GM23338 (cell line): ENCODE results near the gene CDKL1. TPM values are rescaled to one million over a fixed set of nuclear protein-coding genes. Genes with fewer than 3 reads are reported as not detected.

ENCODE experiments used
- ATAC-seq: fragments of 200-7000 bp; cut with Tn5 transposase; 3 replicates; pipeline ENCODE4 v1.9.1; 2020
- DNase-seq: peaks from one replicate; pipeline ENCODE4 v3.0.0-alpha.2; 2015; ENCODE audit warnings: low spot score
- H2AFZ ChIP-seq: fragments of 200-600 bp; sonication (generic); 2 replicates; pipeline ENCODE4 v1.8.0; 2016; ENCODE audit warnings: antibody characterized with exemption, mild to moderate bottlenecking, moderate library complexity
- H3F3A ChIP-seq: fragments of 200-600 bp; sonication (generic); replicated peaks from 2 replicates; pipeline ENCODE4 v1.8.0; 2017; ENCODE audit warnings: antibody characterized with exemption, mixed run types, low read depth
- H3K27ac ChIP-seq: fragments of 200-600 bp; sonication (generic); 2 replicates; pipeline ENCODE4 v1.6.1; 2016; ENCODE audit warnings: low read depth
- H3K27me3 ChIP-seq: fragments of 200-600 bp; sonication (generic); 2 replicates; pipeline ENCODE4 v1.8.0; 2016; ENCODE audit warnings: mild to moderate bottlenecking, mixed run types, moderate library complexity; ENCODE audit not compliant: insufficient read depth
- H3K36me3 ChIP-seq: fragments of 200-600 bp; sonication (generic); 2 replicates; pipeline ENCODE4 v1.8.0; 2016; ENCODE audit warnings: mild to moderate bottlenecking; ENCODE audit not compliant: insufficient read depth
- H3K4me1 ChIP-seq: fragments of 200-600 bp; sonication (generic); 2 replicates; pipeline ENCODE4 v1.8.0; 2016; ENCODE audit warnings: mild to moderate bottlenecking, moderate library complexity; ENCODE audit not compliant: insufficient read depth
- H3K4me2 ChIP-seq: fragments of 200-600 bp; sonication (generic); 2 replicates; pipeline ENCODE4 v1.7.1; 2017; ENCODE audit warnings: mixed run types
- H3K4me3 ChIP-seq: fragments of 200-600 bp; sonication (generic); 2 replicates; pipeline ENCODE4 v1.6.1; 2016; ENCODE audit warnings: mixed run types
- H3K79me2 ChIP-seq: fragments of 200-600 bp; sonication (generic); replicated peaks from 2 replicates; pipeline ENCODE4 v1.8.0; 2017; ENCODE audit warnings: mild to moderate bottlenecking; ENCODE audit not compliant: insufficient read depth
- H3K9me2 ChIP-seq: fragments of 200-600 bp; sonication (generic); 2 replicates; pipeline ENCODE4 v1.8.0; 2017; ENCODE audit not compliant: insufficient read depth
- H4K20me1 ChIP-seq: fragments of 200-600 bp; sonication (generic); replicated peaks from 2 replicates; pipeline ENCODE4 v1.8.0; 2017; ENCODE audit warnings: mild to moderate bottlenecking; ENCODE audit not compliant: insufficient read depth
- H3K27ac Mint-ChIP-seq: 2 replicates; pipeline ENCODE4 v1.8.0; 2020; ENCODE audit warnings: inconsistent platforms, mild to moderate bottlenecking, moderate library complexity, mixed read lengths
- H3K27me3 Mint-ChIP-seq: 3 replicates; pipeline ENCODE4 v1.8.0; 2022; ENCODE audit warnings: low read depth, mild to moderate bottlenecking, moderate library complexity, mixed read lengths, inconsistent platforms; ENCODE audit not compliant: insufficient read depth, poor library complexity
- H3K36me3 Mint-ChIP-seq: 3 replicates; pipeline ENCODE4 v1.8.0; 2021; ENCODE audit warnings: low read depth, mild to moderate bottlenecking, inconsistent platforms, moderate library complexity, mixed read lengths
- H3K4me1 Mint-ChIP-seq: 3 replicates; pipeline ENCODE4 v1.8.0; 2020; ENCODE audit warnings: mild to moderate bottlenecking, inconsistent platforms, mixed read lengths
- H3K4me3 Mint-ChIP-seq: 3 replicates; pipeline ENCODE4 v1.8.0; 2021; ENCODE audit warnings: moderate library complexity, mild to moderate bottlenecking, inconsistent platforms, mixed read lengths
- H3K9me3 Mint-ChIP-seq: 3 replicates; pipeline ENCODE4 v1.8.0; 2020; ENCODE audit warnings: moderate library complexity, mild to moderate bottlenecking, inconsistent platforms, mixed read lengths
- CREB1 ChIP-seq: fragments of 250-450 bp; sonication (Bioruptor Pico); IDR thresholded peaks from 2 replicates; pipeline ENCODE4 v1.5.0; 2020; ENCODE audit warnings: low read depth, mild to moderate bottlenecking, moderate library complexity
- EZH2 ChIP-seq: fragments of 200-600 bp; sonication (generic); IDR thresholded peaks from one replicate; pipeline ENCODE4 v1.8.0; 2017; ENCODE audit warnings: antibody characterized with exemption, mild to moderate bottlenecking, low read depth; ENCODE audit not compliant: unreplicated experiment
- EZH2phosphoT487 ChIP-seq: fragments of 200-600 bp; sonication (generic); IDR thresholded peaks from one replicate; pipeline ENCODE4 v1.8.1; 2018; ENCODE audit warnings: antibody characterized with exemption; ENCODE audit not compliant: unreplicated experiment
- JUNB ChIP-seq: IDR thresholded peaks from one replicate; pipeline ENCODE4 v1.6.1; 2016; ENCODE audit warnings: antibody characterized with exemption; ENCODE audit not compliant: unreplicated experiment
- NANOG ChIP-seq: IDR thresholded peaks from 2 replicates; pipeline ENCODE4 v1.6.1; 2016; ENCODE audit warnings: antibody characterized with exemption, borderline replicate concordance
- POLR2AphosphoS5 ChIP-seq: IDR thresholded peaks from 2 replicates; pipeline ENCODE4 v1.6.1; 2016; ENCODE audit warnings: antibody characterized with exemption, low read depth
- STAT1 ChIP-seq: IDR thresholded peaks from one replicate; pipeline ENCODE4 v1.6.1; 2016; ENCODE audit warnings: antibody characterized with exemption; ENCODE audit not compliant: unreplicated experiment
- ZNF114 ChIP-seq: fragments of 250-450 bp; sonication (Bioruptor Pico); IDR thresholded peaks from 2 replicates; pipeline ENCODE4 v1.5.0; 2020; ENCODE audit warnings: mild to moderate bottlenecking, moderate library complexity
- ZNF331 ChIP-seq: fragments of 250-450 bp; sonication (Bioruptor Pico); IDR thresholded peaks from 2 replicates; pipeline ENCODE4 v1.5.0; 2020; ENCODE audit warnings: low read depth, mild to moderate bottlenecking, moderate library complexity
- polyA plus RNA-seq: library from polyadenylated mRNA; unstranded; fragments of >200 nt; fragmentation: Nextera tagmentation; extraction: Ambion mirVana; gene quantifications from 2 replicates; pipeline ENCODE4 v1.2.1, GENCODE V29; 2016
- total RNA-seq: library from RNA; depleted of rRNA; stranded (reverse); fragments of >200 nt; shearing (Covaris generic); gene quantifications from 2 replicates; pipeline ENCODE4 v1.2.3, GENCODE V29; 2014
- TF ChIP-seq, protein P1 (sequence below), 2 experiments: fragments of 200-600 bp in 1 of 2; sonication (generic) in 1 of 2; conservative IDR thresholded peaks; 2 replicates each; pipeline versions ENCODE4 v1.5.1 to v1.6.1; 2016 to 2017; ENCODE audit warnings: antibody characterized with exemption in 2 of 2, low read depth in 2 of 2, mild to moderate bottlenecking in 2 of 2, moderate library complexity in 1 of 2
- TF ChIP-seq, protein P2 (sequence below): IDR thresholded peaks from 2 replicates; pipeline ENCODE4 v1.6.1; 2016; ENCODE audit warnings: antibody characterized with exemption
- TF ChIP-seq, protein P3 (sequence below): fragments of 250-450 bp; sonication (Bioruptor Pico); IDR thresholded peaks from 2 replicates; pipeline ENCODE4 v1.5.0; 2020; ENCODE audit warnings: mild to moderate bottlenecking, moderate library complexity
- TF ChIP-seq, protein P4 (sequence below): IDR thresholded peaks from one replicate; pipeline ENCODE4 v1.6.1; 2018; ENCODE audit warnings: antibody characterized with exemption; ENCODE audit not compliant: unreplicated experiment

The CDKL1 gene
- total and polyA plus RNA-seq, 2 experiments from 2014 or later = 0.52 TPM

DNA sequence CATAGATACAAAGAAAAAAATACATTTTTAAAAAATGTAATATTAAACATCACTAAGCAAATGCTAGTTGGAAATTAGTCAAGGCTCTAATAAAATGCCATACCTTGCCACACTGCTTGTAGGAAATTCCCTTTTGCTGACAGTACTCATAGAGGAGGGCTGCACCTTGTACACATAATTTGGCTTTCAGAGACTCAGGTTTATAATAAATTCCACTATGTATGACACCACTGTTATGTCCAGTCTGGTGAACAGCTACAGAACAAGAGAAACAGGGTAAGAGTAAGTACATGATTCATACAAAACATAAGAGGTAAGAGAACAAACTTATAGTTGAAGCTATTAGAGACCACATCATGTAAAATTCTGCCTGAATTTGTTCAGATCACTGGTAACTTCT, 94.8 kb downstream of the CDKL1 start:
- Histone ChIP-seq H2AFZ (no peak overlapping the region), H3K36me3 (0 out of 2 replicates have a peak, but pooled peaks cover 3% of the 10 kb centered on the region), H3K27me3 (no peaks in the 10 kb centered on the region), H3K27ac (no peak overlapping the region), H4K20me1 (no peaks in the 10 kb centered on the region; the same call in 1 of the 2 replicates), H3K4me1 (0 out of 2 replicates have a peak, but pooled peaks cover 4% of the 10 kb centered on the region), H3K9me2 (no peaks in the 10 kb centered on the region), H3K4me3 (no peak overlapping the region), H3K4me2 (no peak overlapping the region), H3K79me2 (peaks cover 79% of the 10 kb centered on the region), H3F3A (no peaks in the 10 kb centered on the region)
- no peak for DNase-seq
- no peak overlapping the region for H3K27ac Mint-ChIP-seq
- no peak for ATAC-seq
- H3K9me3 Mint-ChIP-seq = peaks cover 10% of the 10 kb centered on the region; the same call in 2 of the 3 replicates
- H3K4me1 Mint-ChIP-seq = peaks cover 8% of the 10 kb centered on the region; the same call in 2 of the 3 replicates
- H3K27me3 Mint-ChIP-seq = peaks cover 3% of the 10 kb centered on the region
- H3K4me3 Mint-ChIP-seq = no peak overlapping the region
- peaks cover 48% of the 10 kb centered on the region for H3K36me3 Mint-ChIP-seq
- no peak for TF ChIP-seq JUNB
- TF ChIP-seq, protein P1, sequence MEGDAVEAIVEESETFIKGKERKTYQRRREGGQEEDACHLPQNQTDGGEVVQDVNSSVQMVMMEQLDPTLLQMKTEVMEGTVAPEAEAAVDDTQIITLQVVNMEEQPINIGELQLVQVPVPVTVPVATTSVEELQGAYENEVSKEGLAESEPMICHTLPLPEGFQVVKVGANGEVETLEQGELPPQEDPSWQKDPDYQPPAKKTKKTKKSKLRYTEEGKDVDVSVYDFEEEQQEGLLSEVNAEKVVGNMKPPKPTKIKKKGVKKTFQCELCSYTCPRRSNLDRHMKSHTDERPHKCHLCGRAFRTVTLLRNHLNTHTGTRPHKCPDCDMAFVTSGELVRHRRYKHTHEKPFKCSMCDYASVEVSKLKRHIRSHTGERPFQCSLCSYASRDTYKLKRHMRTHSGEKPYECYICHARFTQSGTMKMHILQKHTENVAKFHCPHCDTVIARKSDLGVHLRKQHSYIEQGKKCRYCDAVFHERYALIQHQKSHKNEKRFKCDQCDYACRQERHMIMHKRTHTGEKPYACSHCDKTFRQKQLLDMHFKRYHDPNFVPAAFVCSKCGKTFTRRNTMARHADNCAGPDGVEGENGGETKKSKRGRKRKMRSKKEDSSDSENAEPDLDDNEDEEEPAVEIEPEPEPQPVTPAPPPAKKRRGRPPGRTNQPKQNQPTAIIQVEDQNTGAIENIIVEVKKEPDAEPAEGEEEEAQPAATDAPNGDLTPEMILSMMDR (conservative IDR thresholded peaks at IDR 0.05; ENCODE audit: low read depth in 2 of 2) = no peak
- TF ChIP-seq EZH2phosphoT487 = no peak
- TF ChIP-seq, protein P2, sequence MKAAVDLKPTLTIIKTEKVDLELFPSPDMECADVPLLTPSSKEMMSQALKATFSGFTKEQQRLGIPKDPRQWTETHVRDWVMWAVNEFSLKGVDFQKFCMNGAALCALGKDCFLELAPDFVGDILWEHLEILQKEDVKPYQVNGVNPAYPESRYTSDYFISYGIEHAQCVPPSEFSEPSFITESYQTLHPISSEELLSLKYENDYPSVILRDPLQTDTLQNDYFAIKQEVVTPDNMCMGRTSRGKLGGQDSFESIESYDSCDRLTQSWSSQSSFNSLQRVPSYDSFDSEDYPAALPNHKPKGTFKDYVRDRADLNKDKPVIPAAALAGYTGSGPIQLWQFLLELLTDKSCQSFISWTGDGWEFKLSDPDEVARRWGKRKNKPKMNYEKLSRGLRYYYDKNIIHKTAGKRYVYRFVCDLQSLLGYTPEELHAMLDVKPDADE = no peak
- TF ChIP-seq CREB1 (CRISPR knock-in tag) = no peak
- TF ChIP-seq, protein P3, sequence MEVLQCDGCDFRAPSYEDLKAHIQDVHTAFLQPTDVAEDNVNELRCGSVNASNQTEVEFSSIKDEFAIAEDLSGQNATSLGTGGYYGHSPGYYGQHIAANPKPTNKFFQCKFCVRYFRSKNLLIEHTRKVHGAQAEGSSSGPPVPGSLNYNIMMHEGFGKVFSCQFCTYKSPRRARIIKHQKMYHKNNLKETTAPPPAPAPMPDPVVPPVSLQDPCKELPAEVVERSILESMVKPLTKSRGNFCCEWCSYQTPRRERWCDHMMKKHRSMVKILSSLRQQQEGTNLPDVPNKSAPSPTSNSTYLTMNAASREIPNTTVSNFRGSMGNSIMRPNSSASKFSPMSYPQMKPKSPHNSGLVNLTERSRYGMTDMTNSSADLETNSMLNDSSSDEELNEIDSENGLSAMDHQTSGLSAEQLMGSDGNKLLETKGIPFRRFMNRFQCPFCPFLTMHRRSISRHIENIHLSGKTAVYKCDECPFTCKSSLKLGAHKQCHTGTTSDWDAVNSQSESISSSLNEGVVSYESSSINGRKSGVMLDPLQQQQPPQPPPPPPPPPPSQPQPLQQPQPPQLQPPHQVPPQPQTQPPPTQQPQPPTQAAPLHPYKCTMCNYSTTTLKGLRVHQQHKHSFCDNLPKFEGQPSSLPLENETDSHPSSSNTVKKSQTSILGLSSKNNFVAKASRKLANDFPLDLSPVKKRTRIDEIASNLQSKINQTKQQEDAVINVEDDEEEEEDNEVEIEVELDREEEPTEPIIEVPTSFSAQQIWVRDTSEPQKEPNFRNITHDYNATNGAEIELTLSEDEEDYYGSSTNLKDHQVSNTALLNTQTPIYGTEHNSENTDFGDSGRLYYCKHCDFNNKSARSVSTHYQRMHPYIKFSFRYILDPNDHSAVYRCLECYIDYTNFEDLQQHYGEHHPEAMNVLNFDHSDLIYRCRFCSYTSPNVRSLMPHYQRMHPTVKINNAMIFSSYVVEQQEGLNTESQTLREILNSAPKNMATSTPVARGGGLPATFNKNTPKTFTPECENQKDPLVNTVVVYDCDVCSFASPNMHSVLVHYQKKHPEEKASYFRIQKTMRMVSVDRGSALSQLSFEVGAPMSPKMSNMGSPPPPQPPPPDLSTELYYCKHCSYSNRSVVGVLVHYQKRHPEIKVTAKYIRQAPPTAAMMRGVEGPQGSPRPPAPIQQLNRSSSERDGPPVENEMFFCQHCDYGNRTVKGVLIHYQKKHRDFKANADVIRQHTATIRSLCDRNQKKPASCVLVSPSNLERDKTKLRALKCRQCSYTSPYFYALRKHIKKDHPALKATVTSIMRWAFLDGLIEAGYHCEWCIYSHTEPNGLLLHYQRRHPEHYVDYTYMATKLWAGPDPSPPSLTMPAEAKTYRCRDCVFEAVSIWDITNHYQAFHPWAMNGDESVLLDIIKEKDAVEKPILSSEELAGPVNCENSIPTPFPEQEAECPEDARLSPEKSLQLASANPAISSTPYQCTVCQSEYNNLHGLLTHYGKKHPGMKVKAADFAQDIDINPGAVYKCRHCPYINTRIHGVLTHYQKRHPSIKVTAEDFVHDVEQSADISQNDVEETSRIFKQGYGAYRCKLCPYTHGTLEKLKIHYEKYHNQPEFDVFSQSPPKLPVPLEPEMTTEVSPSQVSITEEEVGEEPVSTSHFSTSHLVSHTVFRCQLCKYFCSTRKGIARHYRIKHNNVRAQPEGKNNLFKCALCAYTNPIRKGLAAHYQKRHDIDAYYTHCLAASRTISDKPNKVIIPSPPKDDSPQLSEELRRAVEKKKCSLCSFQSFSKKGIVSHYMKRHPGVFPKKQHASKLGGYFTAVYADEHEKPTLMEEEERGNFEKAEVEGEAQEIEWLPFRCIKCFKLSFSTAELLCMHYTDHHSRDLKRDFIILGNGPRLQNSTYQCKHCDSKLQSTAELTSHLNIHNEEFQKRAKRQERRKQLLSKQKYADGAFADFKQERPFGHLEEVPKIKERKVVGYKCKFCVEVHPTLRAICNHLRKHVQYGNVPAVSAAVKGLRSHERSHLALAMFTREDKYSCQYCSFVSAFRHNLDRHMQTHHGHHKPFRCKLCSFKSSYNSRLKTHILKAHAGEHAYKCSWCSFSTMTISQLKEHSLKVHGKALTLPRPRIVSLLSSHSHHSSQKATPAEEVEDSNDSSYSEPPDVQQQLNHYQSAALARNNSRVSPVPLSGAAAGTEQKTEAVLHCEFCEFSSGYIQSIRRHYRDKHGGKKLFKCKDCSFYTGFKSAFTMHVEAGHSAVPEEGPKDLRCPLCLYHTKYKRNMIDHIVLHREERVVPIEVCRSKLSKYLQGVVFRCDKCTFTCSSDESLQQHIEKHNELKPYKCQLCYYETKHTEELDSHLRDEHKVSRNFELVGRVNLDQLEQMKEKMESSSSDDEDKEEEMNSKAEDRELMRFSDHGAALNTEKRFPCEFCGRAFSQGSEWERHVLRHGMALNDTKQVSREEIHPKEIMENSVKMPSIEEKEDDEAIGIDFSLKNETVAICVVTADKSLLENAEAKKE (CRISPR knock-in tag) = no peak
- TF ChIP-seq, protein P4, sequence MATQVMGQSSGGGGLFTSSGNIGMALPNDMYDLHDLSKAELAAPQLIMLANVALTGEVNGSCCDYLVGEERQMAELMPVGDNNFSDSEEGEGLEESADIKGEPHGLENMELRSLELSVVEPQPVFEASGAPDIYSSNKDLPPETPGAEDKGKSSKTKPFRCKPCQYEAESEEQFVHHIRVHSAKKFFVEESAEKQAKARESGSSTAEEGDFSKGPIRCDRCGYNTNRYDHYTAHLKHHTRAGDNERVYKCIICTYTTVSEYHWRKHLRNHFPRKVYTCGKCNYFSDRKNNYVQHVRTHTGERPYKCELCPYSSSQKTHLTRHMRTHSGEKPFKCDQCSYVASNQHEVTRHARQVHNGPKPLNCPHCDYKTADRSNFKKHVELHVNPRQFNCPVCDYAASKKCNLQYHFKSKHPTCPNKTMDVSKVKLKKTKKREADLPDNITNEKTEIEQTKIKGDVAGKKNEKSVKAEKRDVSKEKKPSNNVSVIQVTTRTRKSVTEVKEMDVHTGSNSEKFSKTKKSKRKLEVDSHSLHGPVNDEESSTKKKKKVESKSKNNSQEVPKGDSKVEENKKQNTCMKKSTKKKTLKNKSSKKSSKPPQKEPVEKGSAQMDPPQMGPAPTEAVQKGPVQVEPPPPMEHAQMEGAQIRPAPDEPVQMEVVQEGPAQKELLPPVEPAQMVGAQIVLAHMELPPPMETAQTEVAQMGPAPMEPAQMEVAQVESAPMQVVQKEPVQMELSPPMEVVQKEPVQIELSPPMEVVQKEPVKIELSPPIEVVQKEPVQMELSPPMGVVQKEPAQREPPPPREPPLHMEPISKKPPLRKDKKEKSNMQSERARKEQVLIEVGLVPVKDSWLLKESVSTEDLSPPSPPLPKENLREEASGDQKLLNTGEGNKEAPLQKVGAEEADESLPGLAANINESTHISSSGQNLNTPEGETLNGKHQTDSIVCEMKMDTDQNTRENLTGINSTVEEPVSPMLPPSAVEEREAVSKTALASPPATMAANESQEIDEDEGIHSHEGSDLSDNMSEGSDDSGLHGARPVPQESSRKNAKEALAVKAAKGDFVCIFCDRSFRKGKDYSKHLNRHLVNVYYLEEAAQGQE = no peak
- no peak for TF ChIP-seq POLR2AphosphoS5
- no peak for TF ChIP-seq ZNF331
- no peak for TF ChIP-seq STAT1
- no peak for TF ChIP-seq ZNF114 (CRISPR knock-in tag)
- no peak for TF ChIP-seq NANOG
- TF ChIP-seq EZH2 = no peak
